HEK293T (cell line): ENCODE measurements around the gene VPS29.

Source experiments
- CTBP1 ChIP-seq: fragments of 450-650 bp; IDR thresholded peaks from 2 replicates; pipeline ENCODE4 v1.6.1; 2016; ENCODE audit warnings: borderline replicate concordance
- FOXA1 ChIP-seq: fragments of 450-650 bp; IDR thresholded peaks from 2 replicates; pipeline ENCODE4 v1.6.1; 2016; ENCODE audit warnings: mild to moderate bottlenecking
- FOXM1 ChIP-seq: fragments of 450-650 bp; IDR thresholded peaks from 2 replicates; pipeline ENCODE4 v1.6.1; 2017; ENCODE audit warnings: mild to moderate bottlenecking, borderline replicate concordance
- HDGF ChIP-seq: fragments of 450-650 bp; IDR thresholded peaks from 2 replicates; pipeline ENCODE4 v1.6.1; 2017; ENCODE audit warnings: antibody characterized with exemption, borderline replicate concordance
- SP1 ChIP-seq: fragments of 450-650 bp; IDR thresholded peaks from 2 replicates; pipeline ENCODE4 v1.6.1; 2017
- TARDBP ChIP-seq: fragments of 450-650 bp; IDR thresholded peaks from 2 replicates; pipeline ENCODE4 v1.6.1; 2016
- ZNF384 ChIP-seq: fragments of 450-650 bp; IDR thresholded peaks from 2 replicates; pipeline ENCODE4 v1.6.1; 2016
- TF ChIP-seq, protein P1 (sequence below): fragments of 450-650 bp; IDR thresholded peaks from 2 replicates; pipeline ENCODE4 v1.6.1; 2016

GRCh38 chr12:110537605-110538409, 35.9 kb upstream of the VPS29 start:
- TF ChIP-seq ZNF384 (no peak), TARDBP (no peak), CTBP1 (no peak), FOXM1 (no peak), SP1 (no peak), FOXA1 (no peak), HDGF (no peak)
- TF ChIP-seq, protein P1, sequence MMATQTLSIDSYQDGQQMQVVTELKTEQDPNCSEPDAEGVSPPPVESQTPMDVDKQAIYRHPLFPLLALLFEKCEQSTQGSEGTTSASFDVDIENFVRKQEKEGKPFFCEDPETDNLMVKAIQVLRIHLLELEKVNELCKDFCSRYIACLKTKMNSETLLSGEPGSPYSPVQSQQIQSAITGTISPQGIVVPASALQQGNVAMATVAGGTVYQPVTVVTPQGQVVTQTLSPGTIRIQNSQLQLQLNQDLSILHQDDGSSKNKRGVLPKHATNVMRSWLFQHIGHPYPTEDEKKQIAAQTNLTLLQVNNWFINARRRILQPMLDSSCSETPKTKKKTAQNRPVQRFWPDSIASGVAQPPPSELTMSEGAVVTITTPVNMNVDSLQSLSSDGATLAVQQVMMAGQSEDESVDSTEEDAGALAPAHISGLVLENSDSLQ: no peak
